IMR-90 (cell line): ENCODE measurements around the gene GPRC5C. TPM values are rescaled to one million over a fixed set of nuclear protein-coding genes. Genes with fewer than 3 reads are reported as not detected.
"Not testable (repeated sequence)": the region's sequence is repeated elsewhere in the genome, so short reads cannot be mapped to it uniquely, and the experiment has no call there.

ENCODE experiments used
- ATAC-seq: fragments of 200-7000 bp; cut with Tn5 transposase; 2 replicates; pipeline ENCODE4 v1.9.1; 2020; ENCODE audit warnings: low read depth, mild to moderate bottlenecking, moderate library complexity
- BruUV-seq: library from RNA; stranded (reverse); fragments of 400-500 nt; replicated peaks from 2 replicates; lab custom pipeline; 2021; lab: Mats Ljungman, UMichigan
- CTCF ChIA-PET: fragments of 300-600 bp; formaldehyde crosslinking; extraction: SDS; loops from one replicate; lab custom pipeline; 2021; ENCODE audit warnings: antibody characterized with exemption; lab: Yijun Ruan, JAX
- POLR2A ChIA-PET: fragments of 300-600 bp; sonication (Branson Sonifier 250); formaldehyde crosslinking; loops from one replicate; lab custom pipeline; 2022; ENCODE audit warnings: antibody characterized with exemption; ENCODE audit not compliant: unreplicated experiment; lab: Charles Lee
- DNase-seq: peaks from one replicate; pipeline ENCODE4 v3.0.0; 2013
- H2AFZ ChIP-seq: replicated peaks from 2 replicates; pipeline ENCODE3; 2013; ENCODE audit warnings: low read length, mild to moderate bottlenecking; ENCODE audit not compliant: poor library complexity
- H2AK5ac ChIP-seq: 2 replicates; pipeline ENCODE4 v1.6.1; 2013; ENCODE audit warnings: low read depth, low read length, inconsistent platforms
- H2AK9ac ChIP-seq: replicated peaks from 2 replicates; pipeline ENCODE3; 2013; ENCODE audit warnings: mild to moderate bottlenecking, low read depth, low read length, moderate library complexity; ENCODE audit not compliant: poor library complexity
- H2BK120ac ChIP-seq: 2 replicates; pipeline ENCODE4 v1.6.1; 2013; ENCODE audit warnings: low read depth, low read length, inconsistent platforms
- H2BK15ac ChIP-seq: 3 replicates; pipeline ENCODE4 v1.6.1; 2013; ENCODE audit warnings: low read depth, low read length, inconsistent platforms
- H2BK20ac ChIP-seq: 2 replicates; pipeline ENCODE4 v1.6.1; 2013; ENCODE audit warnings: low read depth, mild to moderate bottlenecking, inconsistent platforms, low read length, moderate library complexity
- H2BK5ac ChIP-seq: 2 replicates; pipeline ENCODE4 v1.6.1; 2013; ENCODE audit warnings: mild to moderate bottlenecking, low read depth, low read length, inconsistent platforms; ENCODE audit not compliant: poor library complexity, severe bottlenecking
- H3K14ac ChIP-seq: replicated peaks from 2 replicates; pipeline ENCODE4 v1.6.1; 2013; ENCODE audit warnings: low read depth, low read length, inconsistent platforms
- H3K18ac ChIP-seq: 2 replicates; pipeline ENCODE4 v1.6.1; 2013; ENCODE audit warnings: low read depth, low read length, control low read depth
- H3K23ac ChIP-seq: 2 replicates; pipeline ENCODE4 v1.6.1; 2013; ENCODE audit warnings: low read depth, low read length, inconsistent platforms
- H3K27ac ChIP-seq: 2 replicates; pipeline ENCODE4 v1.5.1; 2013; ENCODE audit warnings: mild to moderate bottlenecking, control low read depth, low read length; ENCODE audit not compliant: insufficient read depth
- H3K27me3 ChIP-seq: 2 replicates; pipeline ENCODE4 v1.6.1; 2013; ENCODE audit warnings: low read length; ENCODE audit not compliant: control insufficient read depth, insufficient read depth
- H3K36me3 ChIP-seq: 2 replicates; pipeline ENCODE4 v1.6.1; 2013; ENCODE audit warnings: low read length, mixed read lengths; ENCODE audit not compliant: control insufficient read depth, insufficient read depth
- H3K4ac ChIP-seq: 2 replicates; pipeline ENCODE4 v1.6.1; 2013; ENCODE audit warnings: low read depth, low read length, inconsistent platforms
- H3K4me1 ChIP-seq: 2 replicates; pipeline ENCODE4 v1.6.1; 2013; ENCODE audit warnings: low read length, mixed read lengths; ENCODE audit not compliant: control insufficient read depth, insufficient read depth
- H3K4me2 ChIP-seq: 2 replicates; pipeline ENCODE4 v1.6.1; 2013; ENCODE audit warnings: low read depth, mild to moderate bottlenecking, control low read depth, low read length, moderate library complexity
- H3K4me3 ChIP-seq: 2 replicates; pipeline ENCODE4 v1.5.1; 2013; ENCODE audit warnings: low read depth, mild to moderate bottlenecking, control low read depth, low read length, moderate library complexity; ENCODE audit not compliant: insufficient read depth
- H3K56ac ChIP-seq: 2 replicates; pipeline ENCODE4 v1.6.1; 2013; ENCODE audit warnings: low read length, inconsistent platforms; ENCODE audit not compliant: insufficient read depth; ENCODE audit errors: extremely low read depth
- H3K79me1 ChIP-seq, 2 experiments: 2 replicates each; pipeline ENCODE4 v1.6.1; 2013; ENCODE audit warnings: low read length in 2 of 2, inconsistent platforms in 1 of 2, low read depth in 1 of 2
- H3K9ac ChIP-seq: 2 replicates; pipeline ENCODE4 v1.6.1; 2013; ENCODE audit warnings: low read depth, low read length, control low read depth
- H3K9me1 ChIP-seq: 2 replicates; pipeline ENCODE4 v1.6.1; 2013; ENCODE audit warnings: low read length, inconsistent platforms; ENCODE audit not compliant: insufficient read depth
- H3K9me3 ChIP-seq: 2 replicates; pipeline ENCODE4 v1.6.1; 2013; ENCODE audit warnings: low read length; ENCODE audit not compliant: control insufficient read depth, insufficient read depth
- H4K20me1 ChIP-seq: 2 replicates; pipeline ENCODE4 v1.6.1; 2013; ENCODE audit warnings: low read length, inconsistent platforms; ENCODE audit not compliant: insufficient read depth
- H4K5ac ChIP-seq: 2 replicates; pipeline ENCODE4 v1.6.1; 2013; ENCODE audit warnings: mild to moderate bottlenecking, low read depth, low read length, control low read depth
- H4K8ac ChIP-seq, 2 experiments: 2 replicates each; pipeline ENCODE4 v1.6.1; 2013; ENCODE audit warnings: low read depth in 2 of 2, low read length in 2 of 2, control low read depth in 1 of 2, inconsistent platforms in 1 of 2
- H4K91ac ChIP-seq: 2 replicates; pipeline ENCODE4 v1.6.1; 2013; ENCODE audit warnings: low read depth, low read length, inconsistent platforms; ENCODE audit not compliant: insufficient read depth
- FOS ChIP-seq: fragments of 150-350 bp; IDR thresholded peaks from 2 replicates; pipeline ENCODE4 v1.6.1; 2016; ENCODE audit warnings: low read depth, low read length
- MAFK ChIP-seq: IDR thresholded peaks from 2 replicates; pipeline ENCODE4 v1.6.1; 2012; ENCODE audit warnings: low read depth, low read length, improper control_type of control experiment
- POLR2A ChIP-seq: IDR thresholded peaks from 2 replicates; pipeline ENCODE4 v1.6.1; 2012; ENCODE audit warnings: mild to moderate bottlenecking, low read depth, low read length
- RCOR1 ChIP-seq: IDR thresholded peaks from 2 replicates; pipeline ENCODE4 v1.6.1; 2012; ENCODE audit warnings: mild to moderate bottlenecking, low read length, improper control_type of control experiment; ENCODE audit not compliant: insufficient replicate concordance
- RFX5 ChIP-seq: IDR thresholded peaks from 2 replicates; pipeline ENCODE4 v1.8.0; 2012; ENCODE audit warnings: low read depth, mild to moderate bottlenecking, low read length, moderate library complexity
- SMC3 ChIP-seq: fragments of 150-350 bp; IDR thresholded peaks from 2 replicates; pipeline ENCODE4 v1.6.1; 2016; ENCODE audit warnings: low read depth, mild to moderate bottlenecking, antibody characterized with exemption, low read length, moderate library complexity
- WGBS, 2 experiments: methylation state at CpG; one replicate each; pipeline versions ENCODE4 v1.1.5 to v1.1.7; 2013; ENCODE audit warnings: missing lambda C conversion rate in 2 of 2; ENCODE audit not compliant: insufficient read length in 1 of 2; ENCODE audit errors: extremely low coverage in 2 of 2; 5-methylcytosine and 5-hydroxymethylcytosine counted together
- dilution Hi-C: fragments of 300-500 bp; cut with HindIII; formaldehyde crosslinking; loops from one replicate; pipeline ENCODE4 v1.14.3; 2018; ENCODE audit warnings: low sequenced_read_pairs; ENCODE audit not compliant: unreplicated experiment
- in situ Hi-C: fragments of 300-500 bp; cut with MboI; formaldehyde crosslinking; loops from 3 replicates; pipeline ENCODE4 v1.14.3; 2019; ENCODE audit warnings: low sequenced_read_pairs, inconsistent platforms, mixed read lengths
- intact Hi-C: fragments of 100-400 bp; cut with micrococcal nuclease; formaldehyde crosslinking; loops from 2 replicates; pipeline ENCODE4 v1.10.0; 2022
- polyA plus RNA-seq, 3 experiments: library from polyadenylated mRNA; depleted of rRNA; stranded (reverse); fragments of >200 nt; gene quantifications; 2 replicates each; pipeline ENCODE4 v1.2.3, GENCODE V29; 2012; ENCODE audit warnings: low replicate concordance in 1 of 3
- total RNA-seq: library from RNA; depleted of rRNA; stranded (reverse); fragments of >200 nt; gene quantifications from 2 replicates; pipeline ENCODE4 v1.2.3, GENCODE V29; 2012
- TF ChIP-seq, protein P1 (sequence below): fragments of 150-350 bp; IDR thresholded peaks from 2 replicates; pipeline ENCODE4 v1.6.1; 2017; ENCODE audit warnings: mild to moderate bottlenecking, antibody characterized with exemption, low read length, low read depth

Gene GPRC5C
- total and polyA plus RNA-seq, 2 of the 4 experiments (the other 2 are of a cell fraction), result not detected

DNA sequence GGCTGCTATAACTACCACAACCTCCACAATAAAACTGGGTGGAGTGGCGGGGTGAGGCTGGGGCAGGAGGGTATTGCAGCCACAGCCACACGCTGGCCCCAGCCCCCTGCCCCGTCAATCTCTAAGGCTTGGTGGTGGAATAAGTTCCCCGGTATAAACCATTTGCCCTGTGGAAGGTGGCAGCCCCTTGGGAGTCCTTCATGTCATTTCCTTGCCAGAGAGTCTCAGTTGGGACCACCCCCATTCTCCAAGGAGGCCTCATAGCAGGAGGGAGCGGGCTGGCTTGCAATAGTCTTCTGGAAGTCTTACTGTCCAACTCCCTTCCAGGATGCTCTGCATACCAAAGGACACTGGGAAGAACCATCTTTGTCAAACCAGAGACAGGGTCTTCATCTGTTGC lies 54.0 kb downstream of the GPRC5C start:
- no peak overlapping the region for H2BK5ac ChIP-seq

DNA sequence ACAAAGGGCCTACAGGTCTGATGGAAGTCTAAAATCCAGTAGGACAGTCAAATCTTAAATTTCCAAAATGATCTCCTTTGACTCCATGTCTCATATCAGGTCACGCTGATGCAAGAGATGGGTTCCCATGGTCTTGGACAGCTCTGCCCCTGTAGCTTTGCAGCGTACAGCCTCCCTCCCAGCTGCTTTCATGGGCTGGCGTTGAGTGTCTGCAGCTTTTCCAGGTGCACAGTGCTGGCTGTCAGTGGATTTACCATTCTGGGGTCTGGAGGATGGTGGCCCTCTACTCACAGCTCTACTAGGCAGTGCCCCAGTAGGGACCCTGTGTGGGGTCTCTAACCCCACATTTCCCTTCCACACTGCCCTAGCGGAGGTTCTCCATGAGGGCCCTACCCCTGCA lies 56.4 kb downstream of the GPRC5C start:
- H2AK5ac ChIP-seq, H3K9ac ChIP-seq, H4K91ac ChIP-seq, H3K4me3 ChIP-seq, CTCF ChIA-PET, H2BK120ac ChIP-seq, H4K20me1 ChIP-seq, H3K9me3 ChIP-seq, H2AK9ac ChIP-seq, H3K79me1 ChIP-seq, H3K9me1 ChIP-seq, intact Hi-C loops, H3K36me3 ChIP-seq, dilution Hi-C loops, H3K23ac ChIP-seq, H4K5ac ChIP-seq, DNase-seq, H2BK15ac ChIP-seq, H3K27ac ChIP-seq, in situ Hi-C loops, POLR2A ChIA-PET, BruUV-seq, H3K14ac ChIP-seq, H3K4me2 ChIP-seq, H3K27me3 ChIP-seq, H2AFZ ChIP-seq, H3K18ac ChIP-seq, H2BK20ac ChIP-seq, H3K4ac ChIP-seq, H2BK5ac ChIP-seq, H3K4me1 ChIP-seq, H4K8ac ChIP-seq, H3K56ac ChIP-seq, ATAC-seq: not testable (repeated sequence)
- WGBS, 2 experiments, result 80% methylated on average over 2 of the region's 4 CpGs; no CpG with 5 or more reads in 1 of the 2 experiments

More for the DNA sequence above, 54.0 kb downstream of the GPRC5C start:
- Histone ChIP-seq H2AFZ (no peak overlapping the region), H4K5ac (no peak overlapping the region), H3K9ac (no peak overlapping the region), H3K4me3 (no peak overlapping the region), H4K20me1 (no peaks in the 10 kb centered on the region), H3K4me2 (no peak overlapping the region), H3K27ac (no peak overlapping the region), H3K18ac (no peak overlapping the region), H2BK120ac (no peak overlapping the region), H3K27me3 (no peaks in the 10 kb centered on the region), H3K4me1 (no peaks in the 10 kb centered on the region), H3K36me3 (no peaks in the 10 kb centered on the region), H3K56ac (no peak overlapping the region), H2BK20ac (no peak overlapping the region), H3K23ac (no peak overlapping the region), H3K4ac (no peak overlapping the region), H2BK15ac (no peak overlapping the region), H2AK9ac (no peak overlapping the region), H3K14ac (no peak overlapping the region), H3K79me1 (no peaks in the 10 kb centered on the region), H3K9me3 (peaks cover 6% of the 10 kb centered on the region; the same call in 1 of the 2 replicates), H4K91ac (no peak overlapping the region), H3K9me1 (no peaks in the 10 kb centered on the region), H2AK5ac (no peak overlapping the region), H4K8ac (no peak overlapping the region)
- no TSS peak for BruUV-seq
- TF ChIP-seq, protein P1, sequence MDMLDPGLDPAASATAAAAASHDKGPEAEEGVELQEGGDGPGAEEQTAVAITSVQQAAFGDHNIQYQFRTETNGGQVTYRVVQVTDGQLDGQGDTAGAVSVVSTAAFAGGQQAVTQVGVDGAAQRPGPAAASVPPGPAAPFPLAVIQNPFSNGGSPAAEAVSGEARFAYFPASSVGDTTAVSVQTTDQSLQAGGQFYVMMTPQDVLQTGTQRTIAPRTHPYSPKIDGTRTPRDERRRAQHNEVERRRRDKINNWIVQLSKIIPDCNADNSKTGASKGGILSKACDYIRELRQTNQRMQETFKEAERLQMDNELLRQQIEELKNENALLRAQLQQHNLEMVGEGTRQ, result no peak
- TF ChIP-seq SMC3 (no peak), POLR2A (no peak), RFX5 (no peak), RCOR1 (no peak), FOS (no peak), MAFK (no peak)
- POLR2A ChIA-PET, result no interaction called here
- DNase-seq (no peak), ATAC-seq (no peak)
- in situ Hi-C loops, result no loop called here
- no CpG with 5 or more reads among the region's 5 CpGs for WGBS, 2 experiments
- dilution Hi-C loops, result no loop called here
- CTCF ChIA-PET, result no interaction called here
- intact Hi-C loops, result no loop called here
